Measurements from ENCODE around the gene MAGI1. TPM values are rescaled to one million over a fixed set of nuclear protein-coding genes. Genes with fewer than 3 reads are reported as not detected.

MAGI1 gene
- total and polyA plus RNA-seq, 2 donors (not counting 1 experiment from before 2014, with no cell fraction given), result 0.10 to 0.22 TPM

DNA sequence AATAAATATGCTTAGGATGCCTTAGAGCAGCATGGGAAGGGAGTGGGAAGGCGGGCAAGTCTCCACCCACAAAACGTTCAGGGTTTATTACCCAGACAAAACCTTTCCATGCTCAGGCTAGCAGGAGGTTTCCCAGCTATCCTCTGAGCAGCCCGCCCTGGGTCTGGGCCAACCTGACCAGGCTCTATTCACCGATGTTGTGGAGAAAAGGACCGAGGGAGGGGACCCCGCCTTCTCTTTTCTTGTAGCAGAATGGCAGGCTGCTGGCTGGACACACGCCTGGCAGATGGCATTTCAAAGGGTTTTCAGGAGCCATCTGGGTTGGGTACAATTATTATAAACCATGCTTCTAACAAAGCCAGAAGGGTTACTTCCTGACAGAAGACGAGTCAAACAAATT lies 540.9 kb downstream of the MAGI1 start:
- no peak for ATAC-seq (ENCODE audit: low read depth)
- no peak overlapping the region for H3K4me3 ChIP-seq (ENCODE audit: control extremely low read depth in 1 of 5, extremely low read depth in 1 of 5, insufficient read depth in 1 of 5, low read depth in 2 of 5, low read length in 4 of 5)
- H3K79me2 ChIP-seq (ENCODE audit: control insufficient read depth, insufficient read depth, low read length), result no peaks in the 10 kb centered on the region
- H3K9me3 Mint-ChIP-seq (ENCODE audit: insufficient read depth), result peaks cover 5% of the 10 kb centered on the region
- no peaks in the 10 kb centered on the region for H3K27me3 ChIP-seq (replicated peaks in 1 of 4; ENCODE audit: control extremely low read depth in 1 of 4, control insufficient read depth in 3 of 4, insufficient read depth in 4 of 4, low read length in 3 of 4)
- H3K9ac ChIP-seq (ENCODE audit: low read length), result no peak overlapping the region
- H4K20me1 ChIP-seq (ENCODE audit: control insufficient read depth, insufficient read depth, low read length, poor library complexity, severe bottlenecking), result no peaks in the 10 kb centered on the region
- ChIA-PET CTCF (no interaction called here), POLR2A (no interaction called here)
- no peak for DNase-seq
- peaks cover 0 to 7% (median 0%) of the 10 kb centered on the region in 3 donors for H3K9me3 ChIP-seq (ENCODE audit: control extremely low read depth in 1 of 3, control insufficient read depth in 2 of 3, insufficient read depth in 1 of 3, low read length in 2 of 3)
- no peaks in the 10 kb centered on the region for H3K27me3 Mint-ChIP-seq
- WGBS (ENCODE audit: insufficient coverage), result 90% methylated on average over 4 of the region's 8 CpGs
- no peaks in the 10 kb centered on the region for H3K36me3 ChIP-seq (replicated peaks in 1 of 2; ENCODE audit: control extremely low read depth in 1 of 2, control insufficient read depth in 1 of 2, extremely low read depth in 1 of 2, insufficient read depth in 2 of 2, low read length in 1 of 2)
- no peaks in the 10 kb centered on the region for H3K4me1 ChIP-seq (ENCODE audit: control insufficient read depth in 2 of 2, insufficient read depth in 2 of 2, low read length in 2 of 2)
- intact Hi-C loops (cut with micrococcal nuclease), result no loop called here
- no peak overlapping the region for H3K27ac ChIP-seq (ENCODE audit: low read length in 2 of 2)
- no peak overlapping the region for H2AFZ ChIP-seq (ENCODE audit: insufficient read depth, low read depth, low read length, poor library complexity, severe bottlenecking)
- H3K4me3 Mint-ChIP-seq, result no peak overlapping the region
- H3K4me1 Mint-ChIP-seq, result no peaks in the 10 kb centered on the region
- H3K27ac Mint-ChIP-seq, result no peak overlapping the region
- TF ChIP-seq EZH2 (IDR thresholded peaks at IDR 0.05; ENCODE audit: borderline replicate concordance, insufficient read depth, low read depth, low read length, poor library complexity, severe bottlenecking), result no peak
- TF ChIP-seq, protein P1, sequence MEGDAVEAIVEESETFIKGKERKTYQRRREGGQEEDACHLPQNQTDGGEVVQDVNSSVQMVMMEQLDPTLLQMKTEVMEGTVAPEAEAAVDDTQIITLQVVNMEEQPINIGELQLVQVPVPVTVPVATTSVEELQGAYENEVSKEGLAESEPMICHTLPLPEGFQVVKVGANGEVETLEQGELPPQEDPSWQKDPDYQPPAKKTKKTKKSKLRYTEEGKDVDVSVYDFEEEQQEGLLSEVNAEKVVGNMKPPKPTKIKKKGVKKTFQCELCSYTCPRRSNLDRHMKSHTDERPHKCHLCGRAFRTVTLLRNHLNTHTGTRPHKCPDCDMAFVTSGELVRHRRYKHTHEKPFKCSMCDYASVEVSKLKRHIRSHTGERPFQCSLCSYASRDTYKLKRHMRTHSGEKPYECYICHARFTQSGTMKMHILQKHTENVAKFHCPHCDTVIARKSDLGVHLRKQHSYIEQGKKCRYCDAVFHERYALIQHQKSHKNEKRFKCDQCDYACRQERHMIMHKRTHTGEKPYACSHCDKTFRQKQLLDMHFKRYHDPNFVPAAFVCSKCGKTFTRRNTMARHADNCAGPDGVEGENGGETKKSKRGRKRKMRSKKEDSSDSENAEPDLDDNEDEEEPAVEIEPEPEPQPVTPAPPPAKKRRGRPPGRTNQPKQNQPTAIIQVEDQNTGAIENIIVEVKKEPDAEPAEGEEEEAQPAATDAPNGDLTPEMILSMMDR (IDR thresholded peaks at IDR 0.05), result no peak
- H3K4me2 ChIP-seq (replicated peaks; ENCODE audit: low read depth, low read length, poor library complexity, severe bottlenecking), result no peak overlapping the region

DNA sequence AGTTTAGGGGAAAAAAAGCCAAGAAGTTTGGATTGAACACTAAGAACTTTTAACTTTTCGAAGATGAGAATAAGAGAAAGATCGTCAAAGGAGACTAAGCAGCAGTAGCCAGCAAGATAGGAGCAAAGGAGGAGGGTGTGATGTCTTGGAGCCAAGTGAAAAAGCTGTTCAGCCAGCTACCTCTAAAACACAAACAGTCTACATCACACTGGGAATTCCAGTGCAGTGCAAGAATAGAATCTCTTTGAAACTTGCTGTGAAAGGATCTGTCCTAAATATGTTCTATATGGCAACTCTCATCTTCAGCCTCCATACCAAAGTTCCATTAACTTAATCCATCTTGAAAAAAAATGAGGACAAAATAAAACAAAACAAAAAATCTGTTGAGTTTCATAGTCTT lies 541.5 kb downstream of the MAGI1 start:
- Histone ChIP-seq H3K79me2 (ENCODE audit: control insufficient read depth, insufficient read depth, low read length) (no peaks in the 10 kb centered on the region), H3K4me2 (replicated peaks; ENCODE audit: low read depth, low read length, poor library complexity, severe bottlenecking) (no peak overlapping the region), H3K4me3 (ENCODE audit: control extremely low read depth in 1 of 5, extremely low read depth in 1 of 5, insufficient read depth in 1 of 5, low read depth in 2 of 5, low read length in 4 of 5) (no peak overlapping the region), H4K20me1 (ENCODE audit: control insufficient read depth, insufficient read depth, low read length, poor library complexity, severe bottlenecking) (no peaks in the 10 kb centered on the region), H3K27me3 (replicated peaks in 1 of 4; ENCODE audit: control extremely low read depth in 1 of 4, control insufficient read depth in 3 of 4, insufficient read depth in 4 of 4, low read length in 3 of 4) (no peaks in the 10 kb centered on the region), H2AFZ (ENCODE audit: insufficient read depth, low read depth, low read length, poor library complexity, severe bottlenecking) (no peak overlapping the region), H3K9ac (ENCODE audit: low read length) (no peak overlapping the region), H3K4me1 (ENCODE audit: control insufficient read depth in 2 of 2, insufficient read depth in 2 of 2, low read length in 2 of 2) (no peaks in the 10 kb centered on the region), H3K36me3 (replicated peaks in 1 of 2; ENCODE audit: control extremely low read depth in 1 of 2, control insufficient read depth in 1 of 2, extremely low read depth in 1 of 2, insufficient read depth in 2 of 2, low read length in 1 of 2) (no peaks in the 10 kb centered on the region), H3K9me3 (ENCODE audit: control extremely low read depth in 1 of 3, control insufficient read depth in 2 of 3, insufficient read depth in 1 of 3, low read length in 2 of 3) (peaks cover 0 to 7% (median 0%) of the 10 kb centered on the region in 3 donors), H3K27ac (ENCODE audit: low read length in 2 of 2) (no peak overlapping the region)
- H3K4me3 Mint-ChIP-seq, result no peak overlapping the region
- H3K4me1 Mint-ChIP-seq, result no peaks in the 10 kb centered on the region
- ChIA-PET POLR2A (no interaction called here), CTCF (no interaction called here)
- no peak for TF ChIP-seq EZH2 (IDR thresholded peaks at IDR 0.05; ENCODE audit: borderline replicate concordance, insufficient read depth, low read depth, low read length, poor library complexity, severe bottlenecking)
- TF ChIP-seq, protein P1 (IDR thresholded peaks at IDR 0.05), result no peak
- no peak overlapping the region for H3K27ac Mint-ChIP-seq
- H3K9me3 Mint-ChIP-seq (ENCODE audit: insufficient read depth), result peaks cover 5% of the 10 kb centered on the region
- no peaks in the 10 kb centered on the region for H3K27me3 Mint-ChIP-seq
- intact Hi-C loops (cut with micrococcal nuclease), result no loop called here
- no CpG with 5 or more reads among the region's 2 CpGs for WGBS (ENCODE audit: insufficient coverage)
- DNase-seq, result no peak
- ATAC-seq (ENCODE audit: low read depth), result no peak
